PC-9 (cell line): ENCODE measurements around the gene TOR1B.

ENCODE experiments used
- EZH2 ChIP-seq: fragments of 200-600 bp; sonication (generic); IDR thresholded peaks from 2 replicates; pipeline ENCODE4 v1.8.0; 2017; ENCODE audit warnings: antibody characterized with exemption, low read depth
- TF ChIP-seq, protein P1 (sequence below): fragments of 200-600 bp; sonication (generic); conservative IDR thresholded peaks from 2 replicates; pipeline ENCODE4 v1.6.1; 2017; ENCODE audit warnings: mixed run types, antibody characterized with exemption, mild to moderate bottlenecking, moderate library complexity

DNA sequence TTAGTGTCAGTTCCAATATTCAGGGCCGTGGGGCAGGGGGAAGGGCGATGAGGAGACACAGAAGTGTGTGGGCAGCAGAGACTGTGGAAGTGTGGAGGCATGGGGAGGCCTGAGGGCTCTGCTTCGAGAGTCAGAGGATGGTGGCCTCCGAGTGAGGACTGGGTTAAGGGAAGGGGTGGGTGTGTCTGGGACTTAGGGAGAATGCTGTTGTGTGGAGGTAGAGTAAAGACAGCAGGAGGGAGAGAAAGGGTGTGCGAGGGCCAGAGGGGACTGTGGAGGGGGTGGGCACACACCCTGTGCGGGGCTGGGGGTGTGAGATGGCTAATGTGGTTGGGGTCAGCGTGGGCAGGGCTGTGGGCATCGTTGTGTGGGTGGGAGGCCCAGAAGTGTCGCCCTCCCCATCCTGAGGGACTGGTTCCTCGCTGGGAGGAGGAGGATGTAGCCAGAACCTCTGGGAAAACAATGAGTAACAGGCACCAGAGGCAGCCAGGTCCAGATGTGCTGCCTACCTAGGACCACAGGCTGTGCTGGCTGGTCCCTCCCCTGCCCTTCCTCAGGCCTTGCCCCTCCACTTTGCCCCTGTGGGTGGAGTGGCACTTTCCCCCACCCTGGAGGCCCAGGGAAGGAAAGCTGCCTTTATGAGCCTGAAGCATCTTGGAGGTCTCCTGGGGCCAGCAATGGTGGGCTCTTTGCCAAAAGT lies 36.5 kb downstream of the TOR1B start:
- TF ChIP-seq EZH2: no peak
- TF ChIP-seq, protein P1, sequence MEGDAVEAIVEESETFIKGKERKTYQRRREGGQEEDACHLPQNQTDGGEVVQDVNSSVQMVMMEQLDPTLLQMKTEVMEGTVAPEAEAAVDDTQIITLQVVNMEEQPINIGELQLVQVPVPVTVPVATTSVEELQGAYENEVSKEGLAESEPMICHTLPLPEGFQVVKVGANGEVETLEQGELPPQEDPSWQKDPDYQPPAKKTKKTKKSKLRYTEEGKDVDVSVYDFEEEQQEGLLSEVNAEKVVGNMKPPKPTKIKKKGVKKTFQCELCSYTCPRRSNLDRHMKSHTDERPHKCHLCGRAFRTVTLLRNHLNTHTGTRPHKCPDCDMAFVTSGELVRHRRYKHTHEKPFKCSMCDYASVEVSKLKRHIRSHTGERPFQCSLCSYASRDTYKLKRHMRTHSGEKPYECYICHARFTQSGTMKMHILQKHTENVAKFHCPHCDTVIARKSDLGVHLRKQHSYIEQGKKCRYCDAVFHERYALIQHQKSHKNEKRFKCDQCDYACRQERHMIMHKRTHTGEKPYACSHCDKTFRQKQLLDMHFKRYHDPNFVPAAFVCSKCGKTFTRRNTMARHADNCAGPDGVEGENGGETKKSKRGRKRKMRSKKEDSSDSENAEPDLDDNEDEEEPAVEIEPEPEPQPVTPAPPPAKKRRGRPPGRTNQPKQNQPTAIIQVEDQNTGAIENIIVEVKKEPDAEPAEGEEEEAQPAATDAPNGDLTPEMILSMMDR: no peak
